ENCODE results near the gene UCMA.

DNA sequence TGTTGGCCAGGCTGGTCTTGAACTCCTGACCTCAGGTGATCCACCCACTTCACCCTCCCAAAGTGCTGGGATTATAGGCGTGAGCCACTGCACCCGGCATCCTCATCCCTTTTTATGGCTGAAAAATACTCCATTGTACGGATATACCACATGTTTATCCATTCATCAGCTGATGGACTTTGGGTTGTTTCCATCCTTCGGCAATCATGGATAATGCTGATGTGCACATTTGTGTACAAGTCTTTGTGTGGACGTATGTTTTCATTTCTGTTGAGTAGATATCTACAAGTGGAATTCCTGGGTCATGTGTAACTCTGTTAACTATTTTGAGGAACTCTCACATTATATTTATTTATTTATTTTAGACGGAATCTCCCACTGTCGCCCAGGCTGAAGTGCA, 5.7 kb upstream of the UCMA start:
- TF ChIP-seq, protein P1, sequence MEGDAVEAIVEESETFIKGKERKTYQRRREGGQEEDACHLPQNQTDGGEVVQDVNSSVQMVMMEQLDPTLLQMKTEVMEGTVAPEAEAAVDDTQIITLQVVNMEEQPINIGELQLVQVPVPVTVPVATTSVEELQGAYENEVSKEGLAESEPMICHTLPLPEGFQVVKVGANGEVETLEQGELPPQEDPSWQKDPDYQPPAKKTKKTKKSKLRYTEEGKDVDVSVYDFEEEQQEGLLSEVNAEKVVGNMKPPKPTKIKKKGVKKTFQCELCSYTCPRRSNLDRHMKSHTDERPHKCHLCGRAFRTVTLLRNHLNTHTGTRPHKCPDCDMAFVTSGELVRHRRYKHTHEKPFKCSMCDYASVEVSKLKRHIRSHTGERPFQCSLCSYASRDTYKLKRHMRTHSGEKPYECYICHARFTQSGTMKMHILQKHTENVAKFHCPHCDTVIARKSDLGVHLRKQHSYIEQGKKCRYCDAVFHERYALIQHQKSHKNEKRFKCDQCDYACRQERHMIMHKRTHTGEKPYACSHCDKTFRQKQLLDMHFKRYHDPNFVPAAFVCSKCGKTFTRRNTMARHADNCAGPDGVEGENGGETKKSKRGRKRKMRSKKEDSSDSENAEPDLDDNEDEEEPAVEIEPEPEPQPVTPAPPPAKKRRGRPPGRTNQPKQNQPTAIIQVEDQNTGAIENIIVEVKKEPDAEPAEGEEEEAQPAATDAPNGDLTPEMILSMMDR (conservative IDR thresholded peaks at IDR 0.05 in 1 of 2, IDR thresholded peaks at IDR 0.05 in 1 of 2; ENCODE audit: extremely low read depth in 1 of 2, insufficient read depth in 1 of 2, low read depth in 1 of 2, low read length in 2 of 2): no peak
- no peak for TF ChIP-seq EZH2 (IDR thresholded peaks at IDR 0.05; ENCODE audit: borderline replicate concordance, low read length)
